A375 (cell line): ENCODE results near the gene NCAM1. TPM values are rescaled to one million over a fixed set of nuclear protein-coding genes. Genes with fewer than 3 reads are reported as not detected.

ENCODE experiments used
- small RNA-seq: library from RNA; depleted of rRNA; stranded (forward); fragments of <200 nt; gene quantifications from one replicate; pipeline ENCODE3, GENCODE V24; 2014
- total RNA-seq: library from RNA; depleted of rRNA; stranded (reverse); fragments of >200 nt; shearing (Covaris generic); gene quantifications from 2 replicates; pipeline ENCODE4 v1.2.3, GENCODE V29; 2014; rRNA removed

Gene NCAM1
- 1.4 and 2.2 TPM in 2 replicates for total RNA-seq

GRCh38 chr11:112961146-112961668 lies at the start of gene NCAM1:
Gene NCAM1 (plus strand): TSS chr11:112961420.

GRCh38 chr11:113314389-113315301 lies 353.4 kb downstream of the NCAM1 start, which contains the start of gene TTC12:
Gene TTC12 (plus strand): TSS chr11:113314583. CDS start chr11:113316258, 1,675 bp downstream.

Small RNA genes lying within 50 kb of the gene (small RNA-seq; reads per million reads assigned to genes)
- not detected for gene RNU7-187P
